Transverse colon (tissue), 4 donors: ENCODE results near the gene GSG1L.

Experiments
- CTCF ChIP-seq, 5 experiments: fragments of 200-600 bp in 3 of 5; fragments of 450-650 bp in 2 of 5; sonication (generic) in 3 of 5; IDR thresholded peaks; 1 replicate in 2 of 5; 2 replicates in 3 of 5; pipeline ENCODE4 v1.5.1; 2016 to 2017; ENCODE audit warnings: antibody characterized with exemption in 5 of 5, inconsistent platforms in 3 of 5, mild to moderate bottlenecking in 2 of 5, moderate library complexity in 1 of 5
- EP300 ChIP-seq: sonication (generic); formaldehyde crosslinking; IDR thresholded peaks from one replicate; pipeline ENCODE4 v1.6.1; 2017; ENCODE audit warnings: antibody characterized with exemption, low read depth
- POLR2A ChIP-seq: fragments of 450-650 bp; IDR thresholded peaks from one replicate; pipeline ENCODE4 v1.6.1; 2016; ENCODE audit warnings: antibody characterized with exemption, mild to moderate bottlenecking, moderate library complexity
- POLR2AphosphoS5 ChIP-seq, 3 donors: sonication (generic); formaldehyde crosslinking; IDR thresholded peaks; one replicate each; pipeline ENCODE4 v1.6.1; 2016; ENCODE audit warnings: antibody characterized with exemption in 3 of 3

- no peak for TF ChIP-seq POLR2AphosphoS5 (IDR thresholded peaks at IDR 0.05)
- TF ChIP-seq POLR2A: no peak
- TF ChIP-seq CTCF (IDR thresholded peaks at IDR 0.05): no peak
- no peak for TF ChIP-seq EP300
Measured at GRCh38 chr16:28087675-28088300, 24.3 kb upstream of the GSG1L start.
